Daoy (cell line): Measurements from ENCODE around the gene CDCA3. TPM values are rescaled to one million over a fixed set of nuclear protein-coding genes. Genes with fewer than 3 reads are reported as not detected.
A peak's percentile ranks its signal among the peaks of the same experiment; 100 is the strongest.
"Not testable (repeated sequence)": the region's sequence is repeated elsewhere in the genome, so short reads cannot be mapped to it uniquely, and the experiment has no call there.

Experiments
- DNase-seq: peaks from one replicate; pipeline ENCODE4 v3.0.0-alpha.2; 2015; ENCODE audit warnings: low read depth
- total RNA-seq: library from RNA; depleted of rRNA; stranded (reverse); fragments of >200 nt; shearing (Covaris generic); gene quantifications from 2 replicates; pipeline ENCODE4 v1.2.3, GENCODE V29; 2014

CDCA3 gene
- total RNA-seq, 1 experiment from 2014 or later = 107 TPM

DNA sequence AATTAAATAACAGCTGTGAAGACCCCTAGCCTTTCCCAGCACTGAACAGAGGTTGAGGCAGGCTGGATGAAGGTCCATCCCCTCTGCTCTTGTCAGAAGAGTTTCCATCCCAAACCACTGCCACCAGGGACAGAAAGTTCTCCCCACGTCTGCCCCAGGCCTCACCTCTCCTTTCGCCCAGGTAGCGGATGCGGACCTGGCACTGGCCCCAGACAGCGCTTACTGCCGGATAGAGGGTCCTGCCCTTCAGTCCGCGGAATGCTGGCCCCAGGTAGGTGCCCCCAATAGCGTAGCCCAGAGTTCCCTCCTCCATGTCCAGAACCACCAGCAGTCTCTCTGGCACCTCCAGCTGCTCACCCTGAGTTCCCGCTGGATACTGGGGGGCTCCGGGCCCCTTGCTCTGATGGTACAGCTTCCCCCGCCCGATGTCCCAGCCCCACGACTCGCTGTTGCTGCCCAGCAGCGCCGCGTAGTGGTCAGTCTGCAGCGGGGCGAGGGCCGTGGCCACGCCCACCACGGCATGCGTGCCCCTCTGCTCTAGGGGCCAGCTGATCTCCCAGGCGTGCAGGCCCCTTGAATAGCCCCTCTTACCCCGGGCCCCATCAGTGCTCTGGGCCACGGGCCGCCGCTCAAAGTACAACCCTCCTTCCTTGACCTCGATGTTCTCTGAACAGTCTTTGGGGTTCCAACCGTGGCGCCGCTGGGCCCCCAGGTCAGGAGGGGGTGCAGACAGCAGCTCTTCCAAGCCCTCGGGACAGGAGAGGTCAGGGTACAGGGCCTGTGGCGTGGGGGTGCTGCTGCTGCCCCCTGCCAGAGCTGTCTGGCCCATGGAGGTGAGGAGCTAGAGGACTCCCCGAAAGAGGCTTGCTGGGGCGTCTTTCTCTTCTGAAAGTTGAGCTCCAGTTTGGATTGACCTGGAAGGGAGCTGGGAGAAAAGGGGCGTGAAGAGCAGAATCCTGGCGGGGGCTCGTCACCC, 21.3 kb upstream of the CDCA3 start:
- peak; percentile 92 for DNase-seq

- peak; percentile 55 for DNase-seq
Measured at GRCh38 chr12:6871052-6871957, 20.2 kb upstream of the CDCA3 start.

GRCh38 chr12:6870304-6870703, 19.2 kb upstream of the CDCA3 start:
- DNase-seq = not testable (repeated sequence)

GRCh38 chr12:6869049-6870021, 18.2 kb upstream of the CDCA3 start:
- peak; percentile 70 for DNase-seq

- DNase-seq = no peak
Measured at GRCh38 chr12:6868211-6869048, 17.3 kb upstream of the CDCA3 start.

GRCh38 chr12:6867413-6868210, 16.5 kb upstream of the CDCA3 start, which contains the start of gene TPI1:
TSS of gene TPI1 (plus strand) at chr12:6867531. CDS start at chr12:6867567, 36 bp downstream.
- DNase-seq = peak; percentile 86

- no peak for DNase-seq
Measured at GRCh38 chr12:6866920-6867412, 15.9 kb upstream of the CDCA3 start.

DNA sequence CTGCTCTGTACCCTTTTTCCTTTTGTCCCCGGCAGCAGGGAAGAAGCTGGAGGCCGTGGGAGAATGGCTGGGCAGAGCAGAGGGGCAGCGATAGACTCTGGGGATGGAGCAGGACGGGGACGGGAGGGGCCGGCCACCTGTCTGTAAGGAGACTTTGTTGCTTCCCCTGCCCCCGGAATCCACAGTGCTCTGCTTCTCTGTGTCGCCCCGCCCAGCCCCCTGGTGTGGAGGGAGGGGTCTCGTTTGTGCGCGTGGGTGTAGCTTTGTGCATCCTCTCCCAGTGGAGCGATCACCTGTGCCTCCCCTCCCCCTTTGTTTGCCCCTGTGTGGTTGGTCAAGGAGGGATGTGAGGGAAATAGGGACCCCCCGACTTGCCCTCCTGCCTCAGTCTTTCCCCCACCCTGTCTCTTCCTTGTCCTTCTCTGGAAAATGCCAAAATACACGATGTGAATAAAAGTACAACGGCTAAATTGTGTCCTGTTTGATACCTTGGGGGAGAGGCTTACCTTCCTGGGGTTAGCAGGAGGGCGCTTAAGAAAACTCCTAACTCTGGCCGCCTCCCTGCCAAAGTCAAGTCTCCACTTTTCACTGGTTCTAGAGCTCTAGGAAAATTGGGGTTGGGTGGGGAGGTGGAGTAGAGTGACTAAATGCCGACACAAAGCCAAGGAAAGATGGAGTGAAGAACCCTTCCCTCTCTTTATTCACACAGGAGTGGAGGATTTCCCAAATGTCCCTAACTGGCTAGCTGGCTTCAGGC, 15.3 kb upstream of the CDCA3 start:
- no peak for DNase-seq

DNA sequence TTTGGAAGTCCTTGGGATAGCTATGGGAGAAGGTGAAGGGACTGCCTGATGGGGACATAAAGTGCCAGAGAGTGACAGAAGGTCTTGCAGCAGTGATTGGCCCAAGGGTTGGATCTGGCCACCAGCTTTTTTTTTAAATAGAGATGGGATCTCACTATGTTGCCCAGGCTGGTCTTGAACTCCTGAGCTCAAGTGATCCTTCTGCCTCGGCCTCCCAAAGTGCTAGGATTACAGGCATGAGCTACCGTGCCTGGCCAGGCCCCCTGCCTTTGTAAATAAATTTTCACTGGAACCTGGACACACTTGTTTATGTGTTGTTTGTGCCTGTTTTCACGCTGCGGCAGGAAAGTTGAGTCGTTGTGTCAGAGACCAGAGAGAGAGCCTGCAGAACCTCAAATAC, 14.2 kb upstream of the CDCA3 start:
- DNase-seq = not testable (repeated sequence)

DNA sequence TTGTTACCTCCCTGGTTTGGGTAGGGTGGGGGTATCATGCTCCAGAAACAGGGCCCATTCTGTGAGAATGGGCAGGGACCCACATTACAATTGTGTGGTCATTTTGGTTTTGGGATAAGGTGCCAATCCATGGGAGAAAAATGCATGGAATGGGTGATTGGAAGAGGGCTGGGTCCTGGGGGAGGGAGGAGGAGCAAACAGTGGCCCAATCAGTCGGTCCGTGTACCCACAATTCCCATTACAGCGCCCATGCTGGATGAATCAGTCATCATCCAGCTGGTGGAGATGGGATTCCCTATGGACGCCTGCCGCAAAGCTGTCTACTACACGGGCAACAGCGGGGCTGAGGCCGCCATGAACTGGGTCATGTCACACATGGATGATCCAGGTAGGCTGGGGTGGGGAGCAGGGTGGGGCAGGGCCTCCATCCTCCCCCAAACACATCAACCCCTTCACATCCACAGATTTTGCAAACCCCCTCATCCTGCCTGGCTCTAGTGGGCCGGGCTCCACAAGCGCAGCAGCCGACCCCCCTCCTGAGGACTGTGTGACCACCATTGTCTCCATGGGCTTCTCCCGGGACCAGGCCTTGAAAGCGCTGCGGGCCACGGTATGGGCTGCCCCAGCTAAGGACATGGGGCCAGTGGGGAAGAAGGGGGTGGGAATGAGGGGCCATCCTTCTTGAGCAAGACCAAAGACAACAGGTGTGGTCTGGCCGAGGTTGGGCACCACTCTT, 12.7 kb upstream of the CDCA3 start:
- no peak for DNase-seq

GRCh38 chr12:6863033-6863432, 11.9 kb upstream of the CDCA3 start:
- DNase-seq = no peak

GRCh38 chr12:6861391-6861790, 10.3 kb upstream of the CDCA3 start:
- no peak for DNase-seq

GRCh38 chr12:6860942-6861341, 9.9 kb upstream of the CDCA3 start:
- no peak for DNase-seq

- no peak for DNase-seq
Measured at GRCh38 chr12:6860116-6860515, 9.0 kb upstream of the CDCA3 start.

GRCh38 chr12:6858799-6859198, 7.7 kb upstream of the CDCA3 start:
- no peak for DNase-seq

GRCh38 chr12:6855322-6855721, 4.2 kb upstream of the CDCA3 start:
- no peak for DNase-seq

DNA sequence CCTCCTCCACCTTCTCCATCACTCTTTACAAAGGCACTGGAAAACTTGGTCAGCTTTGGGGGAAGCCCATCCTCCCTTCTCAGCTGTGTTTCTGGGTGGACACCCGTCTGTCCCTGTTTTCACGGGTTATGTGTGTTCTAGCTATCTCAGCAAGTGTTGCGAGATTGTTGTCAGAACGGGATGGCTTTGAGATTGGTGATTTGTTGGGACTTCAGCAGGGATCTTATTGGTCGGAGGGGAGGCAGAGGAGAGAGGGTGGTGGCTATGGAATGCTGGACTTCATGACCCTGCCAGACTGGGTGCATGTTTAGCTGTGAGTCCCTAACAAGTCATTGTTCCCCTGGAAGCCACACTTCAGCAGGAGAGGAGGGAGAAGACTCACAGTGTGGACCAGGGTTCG, 3.0 kb upstream of the CDCA3 start:
- no peak for DNase-seq

GRCh38 chr12:6853626-6854025, 2.5 kb upstream of the CDCA3 start:
- DNase-seq = no peak
